ENCODE results near the gene SYNJ1.
A peak's percentile ranks its signal among the peaks of the same experiment; 100 is the strongest.
"Not testable (repeated sequence)": the region's sequence is repeated elsewhere in the genome, so short reads cannot be mapped to it uniquely, and the experiment has no call there.

SYNJ1 gene

GRCh38 chr21:32727687-32728455 is at the start of gene SYNJ1:
SYNJ1 (minus strand) TSS chr21:32728013; CDS start chr21:32726895, 1,118 bp downstream.
- no peak for TF ChIP-seq CTCF (IDR thresholded peaks at IDR 0.05; ENCODE audit: insufficient read depth, low read length, poor library complexity, severe bottlenecking)
- H3K4me3 ChIP-seq (replicated peaks; ENCODE audit: low read depth, low read length), result peak within 1 kb of the TSS; percentile 69
- H3K36me3 ChIP-seq (ENCODE audit: control insufficient read depth, insufficient read depth, low read length), result no peaks in the 10 kb centered on the region
- DNase-seq (ENCODE audit: extremely low read depth, insufficient read length), result peak; percentile 96
- no peaks in the 10 kb centered on the region for H3K27me3 ChIP-seq (replicated peaks; ENCODE audit: control insufficient read depth, insufficient read depth, low read length)

GRCh38 chr21:32777269-32777668 is 49.5 kb upstream of the SYNJ1 start:
- no peaks in the 10 kb centered on the region for H3K36me3 ChIP-seq (ENCODE audit: control insufficient read depth, insufficient read depth, low read length)
- no peak for DNase-seq (ENCODE audit: extremely low read depth, insufficient read length)
- no peak for TF ChIP-seq CTCF (IDR thresholded peaks at IDR 0.05; ENCODE audit: insufficient read depth, low read length, poor library complexity, severe bottlenecking)

GRCh38 chr21:32776743-32777142 is 48.9 kb upstream of the SYNJ1 start:
- no peak for DNase-seq (ENCODE audit: extremely low read depth, insufficient read length)
- H3K36me3 ChIP-seq (ENCODE audit: control insufficient read depth, insufficient read depth, low read length), result no peaks in the 10 kb centered on the region

More at GRCh38 chr21:32777269-32777668, 49.5 kb upstream of the SYNJ1 start:
- H3K4me3 ChIP-seq (replicated peaks; ENCODE audit: low read depth, low read length), result no peak overlapping the region
- no peaks in the 10 kb centered on the region for H3K27me3 ChIP-seq (replicated peaks; ENCODE audit: control insufficient read depth, insufficient read depth, low read length)

GRCh38 chr21:32773048-32773344 is 45.2 kb upstream of the SYNJ1 start:
- not testable (repeated sequence) for H3K27me3 ChIP-seq (replicated peaks; ENCODE audit: control insufficient read depth, insufficient read depth, low read length); H3K4me3 ChIP-seq (replicated peaks; ENCODE audit: low read depth, low read length); DNase-seq (ENCODE audit: extremely low read depth, insufficient read length); H3K36me3 ChIP-seq (ENCODE audit: control insufficient read depth, insufficient read depth, low read length)

More at GRCh38 chr21:32776743-32777142, 48.9 kb upstream of the SYNJ1 start:
- no peaks in the 10 kb centered on the region for H3K27me3 ChIP-seq (replicated peaks; ENCODE audit: control insufficient read depth, insufficient read depth, low read length)
- no peak for TF ChIP-seq CTCF (IDR thresholded peaks at IDR 0.05; ENCODE audit: insufficient read depth, low read length, poor library complexity, severe bottlenecking)
- no peak overlapping the region for H3K4me3 ChIP-seq (replicated peaks; ENCODE audit: low read depth, low read length)

- DNase-seq (ENCODE audit: extremely low read depth, insufficient read length), result peak; percentile 34
- TF ChIP-seq CTCF (IDR thresholded peaks at IDR 0.05; ENCODE audit: insufficient read depth, low read length, poor library complexity, severe bottlenecking), result no peak
- no peaks in the 10 kb centered on the region for H3K27me3 ChIP-seq (replicated peaks; ENCODE audit: control insufficient read depth, insufficient read depth, low read length)
- peak overlapping the region; percentile 94 for H3K4me3 ChIP-seq (replicated peaks; ENCODE audit: low read depth, low read length)
- no peaks in the 10 kb centered on the region for H3K36me3 ChIP-seq (ENCODE audit: control insufficient read depth, insufficient read depth, low read length)
Observed at GRCh38 chr21:32772281-32773047, 44.7 kb upstream of the SYNJ1 start.

GRCh38 chr21:32770871-32771523 is 43.2 kb upstream of the SYNJ1 start:
- TF ChIP-seq CTCF (IDR thresholded peaks at IDR 0.05; ENCODE audit: insufficient read depth, low read length, poor library complexity, severe bottlenecking), result no peak
- Histone ChIP-seq H3K36me3 (ENCODE audit: control insufficient read depth, insufficient read depth, low read length) (no peaks in the 10 kb centered on the region), H3K27me3 (replicated peaks; ENCODE audit: control insufficient read depth, insufficient read depth, low read length) (no peaks in the 10 kb centered on the region), H3K4me3 (replicated peaks; ENCODE audit: low read depth, low read length) (peak overlapping the region; percentile 94)
- DNase-seq (ENCODE audit: extremely low read depth, insufficient read length), result no peak
